GM21723 (cell line): Measurements from ENCODE around the gene FNDC1.

ENCODE experiments used
- ATAC-seq: cut with Tn5 transposase; IDR thresholded peaks from one replicate; pipeline ENCODE4 v1.9.1; 2021; ENCODE audit warnings: mild to moderate bottlenecking, moderate library complexity; ENCODE audit not compliant: unreplicated experiment

Gene FNDC1

GRCh38 chr6:159157431-159157830, 11.8 kb upstream of the FNDC1 start:
- no peak for ATAC-seq

- no peak for ATAC-seq
Measured at GRCh38 chr6:159161839-159162238, 7.4 kb upstream of the FNDC1 start.

GRCh38 chr6:159163901-159164370, 5.3 kb upstream of the FNDC1 start:
- ATAC-seq = no peak

- no peak for ATAC-seq
Measured at GRCh38 chr6:159168536-159169192, 536 bp upstream of the FNDC1 start.

- ATAC-seq = no peak
Measured at GRCh38 chr6:159169557-159170332, 545 bp downstream of the FNDC1 start.

GRCh38 chr6:159170333-159170672, 1.1 kb downstream of the FNDC1 start:
- ATAC-seq = no peak

GRCh38 chr6:159170999-159171712, 2.0 kb downstream of the FNDC1 start:
- no peak for ATAC-seq

- ATAC-seq = no peak
Measured at GRCh38 chr6:159172091-159172491, 2.9 kb downstream of the FNDC1 start.

GRCh38 chr6:159174263-159174969, 5.2 kb downstream of the FNDC1 start:
- no peak for ATAC-seq

- ATAC-seq = no peak
Measured at GRCh38 chr6:159176913-159177312, 7.7 kb downstream of the FNDC1 start.

- ATAC-seq = no peak
Measured at GRCh38 chr6:159178847-159179246, 9.6 kb downstream of the FNDC1 start.

GRCh38 chr6:159180001-159180400, 10.8 kb downstream of the FNDC1 start:
- ATAC-seq = no peak

- no peak for ATAC-seq
Measured at GRCh38 chr6:159181914-159182313, 12.7 kb downstream of the FNDC1 start.

- no peak for ATAC-seq
Measured at GRCh38 chr6:159184559-159184958, 15.4 kb downstream of the FNDC1 start.

GRCh38 chr6:159190460-159190859, 21.3 kb downstream of the FNDC1 start:
- ATAC-seq = no peak

- no peak for ATAC-seq
Measured at GRCh38 chr6:159193923-159194322, 24.7 kb downstream of the FNDC1 start.

GRCh38 chr6:159194421-159194820, 25.2 kb downstream of the FNDC1 start:
- no peak for ATAC-seq

- no peak for ATAC-seq
Measured at GRCh38 chr6:159196430-159196975, 27.3 kb downstream of the FNDC1 start.

- ATAC-seq = no peak
Measured at GRCh38 chr6:159197251-159197650, 28.1 kb downstream of the FNDC1 start.

- ATAC-seq = no peak
Measured at GRCh38 chr6:159201336-159201735, 32.1 kb downstream of the FNDC1 start.
